GM12878 (cell line): ENCODE results near the gene SOHLH2. TPM values are rescaled to one million over a fixed set of nuclear protein-coding genes. Genes with fewer than 3 reads are reported as not detected.

Source experiments
- ATAC-seq: fragments of 200-7000 bp; cut with Tn5 transposase; 3 replicates; pipeline ENCODE4 v1.9.1; 2020; ENCODE audit warnings: mild to moderate bottlenecking, moderate library complexity
- BruUV-seq: library from RNA; stranded (reverse); fragments of 400-500 nt; replicated peaks from 2 replicates; lab custom pipeline; 2021; lab: Mats Ljungman, UMichigan
- CTCF ChIA-PET: fragments of 300-600 bp; sonication (Branson Sonifier 250); formaldehyde crosslinking; extraction: SDS; loops from one replicate; lab custom pipeline; 2021; ENCODE audit warnings: inconsistent platforms; lab: Yijun Ruan, JAX
- POLR2A ChIA-PET: fragments of 350-600 bp; formaldehyde crosslinking; extraction: SDS; loops from one replicate; lab custom pipeline; 2021; ENCODE audit warnings: inconsistent platforms; lab: Charles Lee
- RAD21 ChIA-PET: fragments of 300-600 bp; sonication (Branson Sonifier 250); formaldehyde crosslinking; loops from one replicate; lab custom pipeline; 2023; ENCODE audit warnings: antibody characterized with exemption; ENCODE audit not compliant: unreplicated experiment; lab: Charles Lee
- SMC1A ChIA-PET: fragments of 300-600 bp; sonication (Branson Sonifier 250); formaldehyde crosslinking; loops from one replicate; lab custom pipeline; 2023; ENCODE audit not compliant: unreplicated experiment, uncharacterized antibody; lab: Charles Lee
- DNase-seq: peaks from one replicate; pipeline ENCODE4 v3.0.0-alpha.2; 2011; ENCODE audit warnings: low read depth, low spot score
- FAIRE-seq: peaks from 3 replicates; lab custom pipeline; 2011; peaks lifted over from hg19 to GRCh38; lab: Jason Lieb, UNC
- H2AFZ ChIP-seq: 2 replicates; pipeline ENCODE4 v1.6.0; 2011; ENCODE audit warnings: low read depth, low read length, control low read depth; ENCODE audit not compliant: control insufficient read depth
- H3K27ac ChIP-seq: 2 replicates; pipeline ENCODE4 v1.5.1; 2011; ENCODE audit warnings: control low read depth; ENCODE audit not compliant: control insufficient read depth, insufficient read depth
- H3K27me3 ChIP-seq, 2 experiments: replicated peaks in 1 of 2; 2 replicates each; pipeline versions ENCODE4 v1.6.0 to v1.6.1; 2011; ENCODE audit warnings: low read length in 1 of 2; ENCODE audit not compliant: control insufficient read depth in 2 of 2, insufficient read depth in 2 of 2
- H3K36me3 ChIP-seq, 2 experiments: 2 replicates each; pipeline ENCODE4 v1.5.1; 2011; ENCODE audit warnings: low read length in 1 of 2; ENCODE audit not compliant: control insufficient read depth in 2 of 2, insufficient read depth in 2 of 2
- H3K4me1 ChIP-seq: 2 replicates; pipeline ENCODE4 v1.6.1; 2011; ENCODE audit warnings: mild to moderate bottlenecking, low read length, moderate library complexity, mixed read lengths; ENCODE audit not compliant: control insufficient read depth, insufficient read depth
- H3K4me2 ChIP-seq: 2 replicates; pipeline ENCODE4 v1.6.0; 2011; ENCODE audit warnings: control low read depth; ENCODE audit not compliant: control insufficient read depth, insufficient read depth
- H3K4me3 ChIP-seq: fragments of 200-600 bp; sonication (generic); 2 replicates; pipeline ENCODE4 v1.5.1; 2016
- H3K79me2 ChIP-seq: 2 replicates; pipeline ENCODE4 v1.6.0; 2011; ENCODE audit warnings: low read length; ENCODE audit not compliant: control insufficient read depth, insufficient read depth
- H3K9ac ChIP-seq: 2 replicates; pipeline ENCODE4 v1.8.0; 2011; ENCODE audit warnings: low read length, control low read depth, mixed read lengths; ENCODE audit not compliant: control insufficient read depth, insufficient read depth
- H3K9me3 ChIP-seq: replicated peaks from 3 replicates; pipeline ENCODE4 v1.5.1; 2011; ENCODE audit warnings: mild to moderate bottlenecking, low read length; ENCODE audit not compliant: control insufficient read depth, insufficient read depth
- H4K20me1 ChIP-seq: 2 replicates; pipeline ENCODE4 v1.6.0; 2011; ENCODE audit not compliant: control insufficient read depth, insufficient read depth
- FOS ChIP-seq: IDR thresholded peaks from 3 replicates; pipeline ENCODE4 v1.6.1; 2011; ENCODE audit warnings: borderline replicate concordance; ENCODE audit not compliant: insufficient read length; ENCODE audit errors: extremely low read depth
- HDGF ChIP-seq: fragments of 450-650 bp; IDR thresholded peaks from 2 replicates; pipeline ENCODE4 v1.6.1; 2016; ENCODE audit warnings: antibody characterized with exemption
- IKZF1 ChIP-seq: fragments of 450-650 bp; conservative IDR thresholded peaks from 2 replicates; pipeline ENCODE4 v1.6.1; 2017; ENCODE audit warnings: antibody characterized with exemption, mild to moderate bottlenecking
- JUNB ChIP-seq: IDR thresholded peaks from 2 replicates; pipeline ENCODE4 v1.6.1; 2016; ENCODE audit warnings: antibody characterized with exemption, mild to moderate bottlenecking
- NFYB ChIP-seq: IDR thresholded peaks from 2 replicates; pipeline ENCODE4 v1.6.1; 2011; ENCODE audit warnings: low read depth, mild to moderate bottlenecking, low read length, improper control_type of control experiment, moderate library complexity; ENCODE audit not compliant: insufficient read depth
- NR2C2 ChIP-seq: IDR thresholded peaks from 2 replicates; pipeline ENCODE4 v1.6.1; 2011; ENCODE audit warnings: borderline replicate concordance, low read depth; ENCODE audit not compliant: control insufficient read depth, insufficient read length
- RBBP5 ChIP-seq: fragments of 200-600 bp; sonication (generic); conservative IDR thresholded peaks from 2 replicates; pipeline ENCODE4 v1.6.1; 2016
- SIX5 ChIP-seq: IDR thresholded peaks from 2 replicates; pipeline ENCODE4 v1.6.1; 2011; ENCODE audit warnings: mild to moderate bottlenecking, low read depth, low read length, moderate library complexity; ENCODE audit not compliant: severe bottlenecking
- SUPT20H ChIP-seq: IDR thresholded peaks from 2 replicates; pipeline ENCODE4 v1.6.1; 2011; ENCODE audit warnings: low read depth, mild to moderate bottlenecking, low read length, moderate library complexity, borderline replicate concordance; ENCODE audit not compliant: control insufficient read depth
- WRNIP1 ChIP-seq: IDR thresholded peaks from 2 replicates; pipeline ENCODE4 v1.6.1; 2011; ENCODE audit warnings: low read depth, low read length, improper control_type of control experiment, borderline replicate concordance
- YY1 ChIP-seq: IDR thresholded peaks from 2 replicates; pipeline ENCODE4 v1.6.1; 2011; ENCODE audit warnings: low read depth, mild to moderate bottlenecking, low read length
- WGBS: methylation state at CpG from one replicate; pipeline ENCODE4 v1.1.6; 2016; ENCODE audit warnings: low lambda C conversion rate; ENCODE audit not compliant: insufficient replicate concordance, insufficient coverage; ENCODE audit errors: missing lambda C conversion rate; 5-methylcytosine and 5-hydroxymethylcytosine counted together
- in situ Hi-C: fragments of 300-500 bp; cut with MboI; formaldehyde crosslinking; loops from 9 replicates; pipeline ENCODE4 v1.14.3; 2018; ENCODE audit warnings: mixed read lengths
- intact Hi-C: fragments of 100-400 bp; cut with micrococcal nuclease; formaldehyde crosslinking; loops from one replicate; pipeline ENCODE4 v1.14.2; 2022; ENCODE audit not compliant: unreplicated experiment
- polyA plus RNA-seq, 11 experiments: library from polyadenylated mRNA; depleted of rRNA in 4 of 11; unstranded in 6 of 11; stranded (reverse) in 5 of 11; fragments of >200 nt; fragmentation: Nextera tagmentation in 4 of 11; fragmentation: Illumina TruSeq in 1 of 11; extraction: Ambion mirVana in 4 of 11; extraction: Trizol in 1 of 11; gene quantifications; 1 replicate in 1 of 11; 2 replicates in 10 of 11; pipeline versions ENCODE4 v1.2.1 to v1.2.3, GENCODE V29; 2011 to 2016; ENCODE audit warnings: inconsistent platforms in 2 of 11, missing spikeins in 2 of 11, low read depth in 1 of 11
- total RNA-seq, 4 experiments: library from RNA; depleted of rRNA in 3 of 4; stranded (reverse); fragments of >200 nt in 3 of 4; fragmentation: Illumina TruSeq in 1 of 4; extraction: Trizol in 1 of 4; gene quantifications; 2 replicates each; pipeline versions ENCODE4 v1.2.1 to v1.2.3, GENCODE V29; 2013 to 2021
- TF ChIP-seq, protein P1 (sequence below): fragments of 450-650 bp; IDR thresholded peaks from 2 replicates; pipeline ENCODE4 v1.6.1; 2017; ENCODE audit warnings: mild to moderate bottlenecking, low read depth, inconsistent platforms; ENCODE audit not compliant: poor library complexity, severe bottlenecking
- TF ChIP-seq, protein P2 (sequence below): IDR thresholded peaks from 2 replicates; pipeline ENCODE4 v1.6.1; 2012; ENCODE audit warnings: mild to moderate bottlenecking, low read depth, low read length
- TF ChIP-seq, protein P3 (sequence below), 3 experiments: IDR thresholded peaks in 2 of 3; conservative IDR thresholded peaks in 1 of 3; 2 replicates each; pipeline ENCODE4 v1.5.1; 2011; ENCODE audit warnings: low read depth in 3 of 3, low read length in 3 of 3, mild to moderate bottlenecking in 3 of 3, control low read depth in 2 of 3, moderate library complexity in 2 of 3, inconsistent platforms in 1 of 3, mixed read lengths in 1 of 3; ENCODE audit not compliant: control insufficient read depth in 2 of 3, insufficient read depth in 1 of 3; ENCODE audit errors: extremely low read depth in 1 of 3

The SOHLH2 gene
- total and polyA plus RNA-seq, 10 of the 15 experiments (the other 5 are each of a cell fraction or from before 2014, with no cell fraction given): 2.4 TPM; not detected in 9

DNA sequence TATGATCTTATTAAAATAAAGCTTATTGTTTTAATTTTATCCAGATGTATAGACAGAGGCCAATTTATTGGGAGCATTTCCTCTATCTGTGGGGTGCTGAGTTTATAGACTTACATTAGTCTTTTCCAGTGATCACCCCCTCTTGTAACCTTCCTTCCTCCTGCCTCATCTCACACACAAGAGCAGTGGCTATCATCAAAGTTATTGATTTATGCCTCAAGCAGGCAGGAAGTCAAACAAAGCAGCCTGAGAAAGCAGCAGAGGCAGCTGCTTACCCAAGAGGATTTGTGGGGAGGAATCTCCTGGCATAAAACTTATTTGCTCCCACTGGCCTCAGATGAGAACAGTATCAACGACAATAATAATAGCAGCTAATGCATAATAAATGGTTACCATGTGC is 56.9 kb downstream of the SOHLH2 start:
- Histone ChIP-seq H3K9me3 (no peaks in the 10 kb centered on the region), H3K36me3 (no peaks in the 10 kb centered on the region), H3K79me2 (no peaks in the 10 kb centered on the region), H3K9ac (no peak overlapping the region), H3K27me3 (no peaks in the 10 kb centered on the region), H3K4me3 (no peak overlapping the region), H4K20me1 (no peaks in the 10 kb centered on the region), H3K4me2 (no peak overlapping the region), H3K27ac (no peak overlapping the region), H3K4me1 (no peaks in the 10 kb centered on the region), H2AFZ (no peak overlapping the region)
- ATAC-seq (no peak), DNase-seq (no peak), FAIRE-seq (no peak)
- POLR2A ChIA-PET: interaction anchor here (0.7 kb wide), 1 partner anchor 58 kb away, joined by 3 read pairs; no protein-coding TSS in a partner anchor
- RAD21 ChIA-PET: no interaction called here
- CTCF ChIA-PET: interaction anchor here (0.6 to 0.8 kb wide), 2 partner anchors 83 to 181 kb away, joined by 3 to 4 read pairs; no protein-coding TSS in a partner anchor
- BruUV-seq: no TSS peak
- intact Hi-C loops (no loop called here), in situ Hi-C loops (no loop called here)
- 0% methylated on average over 1 of the region's 1 CpG for WGBS
- SMC1A ChIA-PET: interaction anchor here (0.7 kb wide), 1 partner anchor 21 kb away, joined by 4 read pairs; no protein-coding TSS in a partner anchor
- TF ChIP-seq JUNB (no peak), WRNIP1 (no peak), RBBP5 (no peak), SIX5 (no peak), FOS (no peak), HDGF (no peak), SUPT20H (no peak), NFYB (no peak), IKZF1 (no peak), YY1 (no peak), NR2C2 (no peak)
- TF ChIP-seq, protein P1, sequence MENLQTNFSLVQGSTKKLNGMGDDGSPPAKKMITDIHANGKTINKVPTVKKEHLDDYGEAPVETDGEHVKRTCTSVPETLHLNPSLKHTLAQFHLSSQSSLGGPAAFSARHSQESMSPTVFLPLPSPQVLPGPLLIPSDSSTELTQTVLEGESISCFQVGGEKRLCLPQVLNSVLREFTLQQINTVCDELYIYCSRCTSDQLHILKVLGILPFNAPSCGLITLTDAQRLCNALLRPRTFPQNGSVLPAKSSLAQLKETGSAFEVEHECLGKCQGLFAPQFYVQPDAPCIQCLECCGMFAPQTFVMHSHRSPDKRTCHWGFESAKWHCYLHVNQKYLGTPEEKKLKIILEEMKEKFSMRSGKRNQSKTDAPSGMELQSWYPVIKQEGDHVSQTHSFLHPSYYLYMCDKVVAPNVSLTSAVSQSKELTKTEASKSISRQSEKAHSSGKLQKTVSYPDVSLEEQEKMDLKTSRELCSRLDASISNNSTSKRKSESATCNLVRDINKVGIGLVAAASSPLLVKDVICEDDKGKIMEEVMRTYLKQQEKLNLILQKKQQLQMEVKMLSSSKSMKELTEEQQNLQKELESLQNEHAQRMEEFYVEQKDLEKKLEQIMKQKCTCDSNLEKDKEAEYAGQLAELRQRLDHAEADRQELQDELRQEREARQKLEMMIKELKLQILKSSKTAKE: no peak
- TF ChIP-seq, protein P2, sequence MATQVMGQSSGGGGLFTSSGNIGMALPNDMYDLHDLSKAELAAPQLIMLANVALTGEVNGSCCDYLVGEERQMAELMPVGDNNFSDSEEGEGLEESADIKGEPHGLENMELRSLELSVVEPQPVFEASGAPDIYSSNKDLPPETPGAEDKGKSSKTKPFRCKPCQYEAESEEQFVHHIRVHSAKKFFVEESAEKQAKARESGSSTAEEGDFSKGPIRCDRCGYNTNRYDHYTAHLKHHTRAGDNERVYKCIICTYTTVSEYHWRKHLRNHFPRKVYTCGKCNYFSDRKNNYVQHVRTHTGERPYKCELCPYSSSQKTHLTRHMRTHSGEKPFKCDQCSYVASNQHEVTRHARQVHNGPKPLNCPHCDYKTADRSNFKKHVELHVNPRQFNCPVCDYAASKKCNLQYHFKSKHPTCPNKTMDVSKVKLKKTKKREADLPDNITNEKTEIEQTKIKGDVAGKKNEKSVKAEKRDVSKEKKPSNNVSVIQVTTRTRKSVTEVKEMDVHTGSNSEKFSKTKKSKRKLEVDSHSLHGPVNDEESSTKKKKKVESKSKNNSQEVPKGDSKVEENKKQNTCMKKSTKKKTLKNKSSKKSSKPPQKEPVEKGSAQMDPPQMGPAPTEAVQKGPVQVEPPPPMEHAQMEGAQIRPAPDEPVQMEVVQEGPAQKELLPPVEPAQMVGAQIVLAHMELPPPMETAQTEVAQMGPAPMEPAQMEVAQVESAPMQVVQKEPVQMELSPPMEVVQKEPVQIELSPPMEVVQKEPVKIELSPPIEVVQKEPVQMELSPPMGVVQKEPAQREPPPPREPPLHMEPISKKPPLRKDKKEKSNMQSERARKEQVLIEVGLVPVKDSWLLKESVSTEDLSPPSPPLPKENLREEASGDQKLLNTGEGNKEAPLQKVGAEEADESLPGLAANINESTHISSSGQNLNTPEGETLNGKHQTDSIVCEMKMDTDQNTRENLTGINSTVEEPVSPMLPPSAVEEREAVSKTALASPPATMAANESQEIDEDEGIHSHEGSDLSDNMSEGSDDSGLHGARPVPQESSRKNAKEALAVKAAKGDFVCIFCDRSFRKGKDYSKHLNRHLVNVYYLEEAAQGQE: no peak
- TF ChIP-seq, protein P3, sequence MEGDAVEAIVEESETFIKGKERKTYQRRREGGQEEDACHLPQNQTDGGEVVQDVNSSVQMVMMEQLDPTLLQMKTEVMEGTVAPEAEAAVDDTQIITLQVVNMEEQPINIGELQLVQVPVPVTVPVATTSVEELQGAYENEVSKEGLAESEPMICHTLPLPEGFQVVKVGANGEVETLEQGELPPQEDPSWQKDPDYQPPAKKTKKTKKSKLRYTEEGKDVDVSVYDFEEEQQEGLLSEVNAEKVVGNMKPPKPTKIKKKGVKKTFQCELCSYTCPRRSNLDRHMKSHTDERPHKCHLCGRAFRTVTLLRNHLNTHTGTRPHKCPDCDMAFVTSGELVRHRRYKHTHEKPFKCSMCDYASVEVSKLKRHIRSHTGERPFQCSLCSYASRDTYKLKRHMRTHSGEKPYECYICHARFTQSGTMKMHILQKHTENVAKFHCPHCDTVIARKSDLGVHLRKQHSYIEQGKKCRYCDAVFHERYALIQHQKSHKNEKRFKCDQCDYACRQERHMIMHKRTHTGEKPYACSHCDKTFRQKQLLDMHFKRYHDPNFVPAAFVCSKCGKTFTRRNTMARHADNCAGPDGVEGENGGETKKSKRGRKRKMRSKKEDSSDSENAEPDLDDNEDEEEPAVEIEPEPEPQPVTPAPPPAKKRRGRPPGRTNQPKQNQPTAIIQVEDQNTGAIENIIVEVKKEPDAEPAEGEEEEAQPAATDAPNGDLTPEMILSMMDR (IDR thresholded peaks at IDR 0.05 in 2 of 3, conservative IDR thresholded peaks at IDR 0.05 in 1 of 3; ENCODE audit: control insufficient read depth in 2 of 3, extremely low read depth in 1 of 3, insufficient read depth in 1 of 3, low read depth in 3 of 3, low read length in 3 of 3): no peak
